DOHH2 (cell line): Measurements from ENCODE around the gene HAL.

ENCODE experiments used
- H3F3A ChIP-seq: fragments of 200-600 bp; sonication (generic), shearing (Covaris generic); 2 replicates; pipeline ENCODE4 v1.6.0; 2016; ENCODE audit warnings: antibody characterized with exemption, mild to moderate bottlenecking; ENCODE audit not compliant: control insufficient read depth, insufficient read depth
- H3K27ac ChIP-seq: fragments of 200-600 bp; sonication (generic); 2 replicates; pipeline ENCODE4 v1.5.1; 2014; ENCODE audit warnings: low read depth, mild to moderate bottlenecking, low read length, moderate library complexity
- H3K27me3 ChIP-seq: fragments of 200-600 bp; sonication (generic); 2 replicates; pipeline ENCODE4 v1.6.1; 2014; ENCODE audit warnings: mild to moderate bottlenecking, low read length, mixed read lengths; ENCODE audit not compliant: control insufficient read depth
- H3K36me3 ChIP-seq: fragments of 200-600 bp; sonication (generic); 2 replicates; pipeline ENCODE4 v1.6.1; 2014; ENCODE audit warnings: mild to moderate bottlenecking, low read length, moderate library complexity, mixed read lengths; ENCODE audit not compliant: control insufficient read depth
- H3K4me1 ChIP-seq: fragments of 200-600 bp; sonication (generic); 2 replicates; pipeline ENCODE4 v1.6.1; 2014; ENCODE audit warnings: mild to moderate bottlenecking, low read length, mixed read lengths; ENCODE audit not compliant: control insufficient read depth
- H3K4me2 ChIP-seq: fragments of 200-600 bp; sonication (generic); 2 replicates; pipeline ENCODE4 v1.6.0; 2014; ENCODE audit warnings: mild to moderate bottlenecking, low read length, moderate library complexity
- H3K4me3 ChIP-seq: fragments of 200-600 bp; sonication (generic); 2 replicates; pipeline ENCODE4 v1.5.1; 2014; ENCODE audit warnings: mild to moderate bottlenecking, low read length, mixed read lengths
- H3K79me2 ChIP-seq: fragments of 200-600 bp; sonication (generic); 2 replicates; pipeline ENCODE4 v1.6.1; 2014; ENCODE audit warnings: mild to moderate bottlenecking, low read length, mixed read lengths; ENCODE audit not compliant: control insufficient read depth
- H3K9me2 ChIP-seq: fragments of 200-600 bp; sonication (generic); replicated peaks from 2 replicates; pipeline ENCODE4 v1.6.1; 2014; ENCODE audit warnings: mild to moderate bottlenecking, low read length, mixed read lengths; ENCODE audit not compliant: control insufficient read depth
- H3K9me3 ChIP-seq: fragments of 200-600 bp; sonication (generic); 2 replicates; pipeline ENCODE4 v1.6.1; 2014; ENCODE audit warnings: antibody characterized with exemption, low read length, mixed read lengths; ENCODE audit not compliant: control insufficient read depth, insufficient read depth
- H4K20me1 ChIP-seq: fragments of 200-600 bp; sonication (generic); 2 replicates; pipeline ENCODE4 v1.6.0; 2014; ENCODE audit warnings: low read depth, mild to moderate bottlenecking, antibody characterized with exemption, low read length, moderate library complexity; ENCODE audit not compliant: control insufficient read depth, insufficient read depth
- CTCF ChIP-seq: fragments of 200-600 bp; sonication (generic); IDR thresholded peaks from one replicate; pipeline ENCODE4 v1.5.1; 2014; ENCODE audit warnings: antibody characterized with exemption, mild to moderate bottlenecking, low read depth, low read length; ENCODE audit not compliant: poor library complexity, severe bottlenecking
- EZH2phosphoT487 ChIP-seq: fragments of 200-600 bp; sonication (generic); IDR thresholded peaks from 2 replicates; pipeline ENCODE4 v1.6.1; 2017; ENCODE audit warnings: borderline replicate concordance, mild to moderate bottlenecking, antibody characterized with exemption, low read length, moderate library complexity, mixed read lengths

Gene HAL

GRCh38 chr12:95998611-95999286 is 2.6 kb upstream of the HAL start:
- H3K27me3 ChIP-seq = no peaks in the 10 kb centered on the region
- no peak overlapping the region for H3K27ac ChIP-seq
- H3F3A ChIP-seq = no peaks in the 10 kb centered on the region
- H3K4me3 ChIP-seq = no peak overlapping the region
- H3K9me2 ChIP-seq = no peaks in the 10 kb centered on the region
- no peaks in the 10 kb centered on the region for H4K20me1 ChIP-seq
- TF ChIP-seq EZH2phosphoT487 (no peak), CTCF (peak; percentile 80)
- peaks cover 16% of the 10 kb centered on the region for H3K36me3 ChIP-seq
- H3K4me2 ChIP-seq = no peak overlapping the region
- H3K9me3 ChIP-seq = no peaks in the 10 kb centered on the region
- H3K4me1 ChIP-seq = peaks cover 3% of the 10 kb centered on the region; the same call in 1 of the 2 replicates
- no peaks in the 10 kb centered on the region for H3K79me2 ChIP-seq

GRCh38 chr12:95997911-95998510 is 1.9 kb upstream of the HAL start:
- no peak for TF ChIP-seq CTCF
- no peak for TF ChIP-seq EZH2phosphoT487
- no peaks in the 10 kb centered on the region for H3K9me2 ChIP-seq
- peaks cover 12% of the 10 kb centered on the region for H3K36me3 ChIP-seq
- no peaks in the 10 kb centered on the region for H4K20me1 ChIP-seq
- H3K79me2 ChIP-seq = no peaks in the 10 kb centered on the region
- no peaks in the 10 kb centered on the region for H3F3A ChIP-seq
- H3K4me1 ChIP-seq = peaks cover 3% of the 10 kb centered on the region; the same call in 1 of the 2 replicates
- H3K4me3 ChIP-seq = no peak overlapping the region
- H3K4me2 ChIP-seq = no peak overlapping the region
- no peaks in the 10 kb centered on the region for H3K9me3 ChIP-seq
- H3K27me3 ChIP-seq = no peaks in the 10 kb centered on the region
- H3K27ac ChIP-seq = no peak overlapping the region

DNA sequence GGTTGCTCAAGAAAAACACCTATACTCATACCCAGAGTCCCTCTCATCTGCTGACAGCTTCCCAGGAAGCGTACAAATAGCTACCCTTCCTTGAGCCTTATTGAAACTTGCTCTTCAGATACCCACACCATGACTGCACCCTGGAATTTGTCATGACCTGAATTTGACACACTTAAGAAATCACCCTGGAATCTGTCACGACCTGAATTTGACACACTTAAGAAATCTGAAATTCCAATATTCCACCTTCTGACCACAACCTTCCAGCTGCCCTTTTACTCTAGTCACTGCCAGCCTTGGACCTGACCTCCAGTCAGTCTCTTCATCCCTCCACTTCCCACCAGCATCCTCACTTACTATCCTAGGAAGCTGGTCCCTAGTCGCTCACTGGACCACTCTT is 1.1 kb upstream of the HAL start:
- Histone ChIP-seq H3F3A (no peaks in the 10 kb centered on the region), H3K4me1 (peaks cover 3% of the 10 kb centered on the region; the same call in 1 of the 2 replicates), H3K27ac (no peak overlapping the region), H3K4me2 (no peak overlapping the region), H3K4me3 (no peak overlapping the region), H3K9me2 (no peaks in the 10 kb centered on the region), H3K36me3 (peaks cover 7% of the 10 kb centered on the region), H3K9me3 (no peaks in the 10 kb centered on the region), H3K79me2 (no peaks in the 10 kb centered on the region), H3K27me3 (no peaks in the 10 kb centered on the region), H4K20me1 (no peaks in the 10 kb centered on the region)
- TF ChIP-seq CTCF (no peak), EZH2phosphoT487 (no peak)
